ENCODE data around the gene SMIM32.

- TF ChIP-seq CTCF (IDR thresholded peaks at IDR 0.05; ENCODE audit: low read depth, low read length, missing input control) (no peak), ATF3 (IDR thresholded peaks at IDR 0.05) (no peak), RAD21 (IDR thresholded peaks at IDR 0.05) (no peak), SP1 (IDR thresholded peaks at IDR 0.05) (no peak)
These were observed 49.2 kb downstream of the SMIM32 start for GRCh38 chr5:136143763-136144162.
